Erythroblast (primary cell): Measurements from ENCODE around the gene MED28.

Source experiments
- GATA1 ChIP-seq: IDR thresholded peaks from 2 replicates; pipeline ENCODE4 v1.6.1; 2011; ENCODE audit warnings: low read depth, mild to moderate bottlenecking, control low read depth, low read length, moderate library complexity
- POLR2A ChIP-seq: IDR thresholded peaks from 2 replicates; pipeline ENCODE4 v1.6.1; 2011; ENCODE audit warnings: mild to moderate bottlenecking, low read length

GRCh38 chr4:17650406-17650805 lies 36.0 kb downstream of the MED28 start:
- TF ChIP-seq POLR2A (no peak), GATA1 (no peak)
